Thyroid gland (tissue), 4 donors: Measurements from ENCODE around the gene TCP11L1. TPM values are rescaled to one million over a fixed set of nuclear protein-coding genes. Genes with fewer than 3 reads are reported as not detected.
"Not testable (repeated sequence)": the region's sequence is repeated elsewhere in the genome, so short reads cannot be mapped to it uniquely, and the experiment has no call there.

Experiments
- DNase-seq, 2 donors: peaks; one replicate each; pipeline ENCODE4 v3.0.0-alpha.2; 2019
- H3K27ac ChIP-seq, 3 donors: fragments of 200-600 bp; sonication (generic); 1 replicate in 2 of 3; 2 replicates in 1 of 3; pipeline ENCODE4 v1.5.1; 2016 to 2019; ENCODE audit warnings: mild to moderate bottlenecking in 1 of 3, moderate library complexity in 1 of 3
- H3K27me3 ChIP-seq: fragments of 200-600 bp; sonication (generic); one replicate; pipeline ENCODE4 v1.5.1; 2019
- H3K36me3 ChIP-seq, 2 donors: fragments of 200-600 bp; sonication (generic); one replicate each; pipeline ENCODE4 v1.5.1; 2016 to 2019
- H3K4me1 ChIP-seq, 2 donors: fragments of 200-600 bp; sonication (generic); one replicate each; pipeline ENCODE4 v1.5.1; 2017 to 2019
- H3K4me3 ChIP-seq, 3 donors: fragments of 200-600 bp; sonication (generic); replicated peaks in 1 of 3; 1 replicate in 2 of 3; 2 replicates in 1 of 3; pipeline ENCODE4 v1.5.1; 2016; ENCODE audit warnings: mild to moderate bottlenecking in 1 of 3
- H3K9me3 ChIP-seq: fragments of 200-600 bp; sonication (generic); one replicate; pipeline ENCODE4 v1.5.1; 2017
- CTCF ChIP-seq, 6 experiments: fragments of 200-600 bp in 3 of 6; fragments of 450-650 bp in 3 of 6; sonication (generic) in 3 of 6; IDR thresholded peaks; one replicate each; pipeline ENCODE4 v1.5.1; 2016 to 2019; ENCODE audit warnings: antibody characterized with exemption in 6 of 6, mild to moderate bottlenecking in 2 of 6, inconsistent platforms in 1 of 6, moderate library complexity in 1 of 6
- POLR2A ChIP-seq, 2 donors: fragments of 450-650 bp; IDR thresholded peaks; one replicate each; pipeline ENCODE4 v1.6.1; 2017; ENCODE audit warnings: antibody characterized with exemption in 2 of 2, mild to moderate bottlenecking in 2 of 2, moderate library complexity in 1 of 2
- WGBS, 2 donors: methylation state at CpG; one replicate each; pipeline ENCODE4 v1.1.5; 2017; 5-methylcytosine and 5-hydroxymethylcytosine counted together
- intact Hi-C: fragments of 100-400 bp; cut with DNase I; formaldehyde crosslinking; loops from one replicate; pipeline ENCODE4 v1.15.1; 2023
- small RNA-seq: library from RNA; depleted of rRNA; stranded (forward); fragments of <200 nt; gene quantifications from one replicate; pipeline ENCODE3, GENCODE V24; 2016
- total RNA-seq, 4 donors: library from RNA; depleted of rRNA; stranded (reverse); fragments of >200 nt; gene quantifications; one replicate each; pipeline ENCODE4 v1.2.3, GENCODE V29; 2016

TCP11L1 gene
- total RNA-seq, 4 donors from 2014 or later: 11.9 to 19.5 (median 17.2) TPM

GRCh38 chr11:33109294-33109895, 70.0 kb downstream of the TCP11L1 start:
- no peak overlapping the region for H3K4me3 ChIP-seq
- peaks cover 0 to 7% of the 10 kb centered on the region in 2 donors for H3K36me3 ChIP-seq
- no peaks in the 10 kb centered on the region for H3K9me3 ChIP-seq
- intact Hi-C loops: no loop called here
- no peak overlapping the region for H3K27ac ChIP-seq
- peaks cover 0 to 4% of the 10 kb centered on the region in 2 donors for H3K4me1 ChIP-seq
- DNase-seq: no peak
- no peaks in the 10 kb centered on the region for H3K27me3 ChIP-seq
- no peak for TF ChIP-seq CTCF (IDR thresholded peaks at IDR 0.05)
- no peak for TF ChIP-seq POLR2A (IDR thresholded peaks at IDR 0.05)

GRCh38 chr11:33110083-33110482, 70.7 kb downstream of the TCP11L1 start:
- Histone ChIP-seq H3K4me3 (no peak overlapping the region), H3K4me1 (peaks cover 0 to 4% of the 10 kb centered on the region in 2 donors), H3K36me3 (peaks cover 0 to under 1% of the 10 kb centered on the region in 2 donors), H3K27me3 (no peaks in the 10 kb centered on the region), H3K27ac (no peak overlapping the region), H3K9me3 (no peaks in the 10 kb centered on the region)
- DNase-seq: no peak
- no peak for TF ChIP-seq POLR2A (IDR thresholded peaks at IDR 0.05)
- no peak for TF ChIP-seq CTCF (IDR thresholded peaks at IDR 0.05)
- intact Hi-C loops: no loop called here
- 15 to 41% methylated on average over 1 of the region's 1 CpG for WGBS, 2 donors

- Histone ChIP-seq H3K27me3 (no peaks in the 10 kb centered on the region), H3K4me1 (peaks cover 0 to 4% of the 10 kb centered on the region in 2 donors), H3K36me3 (no peaks in the 10 kb centered on the region), H3K4me3 (no peak overlapping the region), H3K27ac (no peak overlapping the region), H3K9me3 (no peaks in the 10 kb centered on the region)
- intact Hi-C loops: no loop called here
- TF ChIP-seq CTCF (IDR thresholded peaks at IDR 0.05) (no peak), POLR2A (IDR thresholded peaks at IDR 0.05) (no peak)
- no peak for DNase-seq
These were observed 77.2 kb downstream of the TCP11L1 start for GRCh38 chr11:33116535-33116934.

GRCh38 chr11:33122696-33123095, 83.3 kb downstream of the TCP11L1 start:
- H3K4me3 ChIP-seq, intact Hi-C loops, H3K36me3 ChIP-seq, H3K27me3 ChIP-seq, H3K9me3 ChIP-seq, H3K27ac ChIP-seq, DNase-seq, H3K4me1 ChIP-seq: not testable (repeated sequence)
- WGBS, 2 donors: 95 to 100% methylated on average over 1 of the region's 1 CpG

Small RNAs within 50 kb of the gene (small RNA-seq; reads per million reads assigned to genes)
- gene RF00019: not detected

Other genes with a start within 250 kb of the TCP11L1 start
- gene CCDC73, start 244.9 kb upstream of the TCP11L1 start, total RNA-seq: under 1 TPM in 2 of 4 donors, not detected in 2; 0.15 to 0.27 TPM
- gene PRRG4, start 209.6 kb upstream of the TCP11L1 start, total RNA-seq: 10 to 100 TPM; 13.4 to 20.8 (median 17.7) TPM
- gene QSER1, start 146.8 kb upstream of the TCP11L1 start, total RNA-seq: 10 to 100 TPM; 35.5 to 59.9 (median 42.6) TPM
- gene DEPDC7, start 23.7 kb upstream of the TCP11L1 start, total RNA-seq: 1 to 10 TPM in 2 of 4 donors, under 1 TPM in 1, not detected in 1; 0.63 to 2.6 (median 1.6) TPM
- gene CSTF3, start 121.9 kb downstream of the TCP11L1 start, total RNA-seq: 10 to 100 TPM; 18.1 to 30.4 (median 26.2) TPM
- gene HIPK3, start 217.8 kb downstream of the TCP11L1 start, total RNA-seq: 100 to 1,000 TPM; 156 to 377 (median 216) TPM